Iris pigment epithelial cell (primary cell): ENCODE measurements around the gene SNED1.

ENCODE experiments used
- DNase-seq: peaks from one replicate; pipeline ENCODE4 v3.0.0-alpha.2; 2011; ENCODE audit warnings: low read depth

Gene SNED1

GRCh38 chr2:241006412-241006811 is 8.0 kb downstream of the SNED1 start:
- DNase-seq = no peak

GRCh38 chr2:241007111-241007510 is 8.7 kb downstream of the SNED1 start:
- no peak for DNase-seq

GRCh38 chr2:241007880-241008710 is 9.7 kb downstream of the SNED1 start:
- DNase-seq = no peak

GRCh38 chr2:241008711-241009121 is 10.3 kb downstream of the SNED1 start:
- DNase-seq = no peak

- DNase-seq = no peak
Observed at GRCh38 chr2:241009191-241009590, 10.8 kb downstream of the SNED1 start.

- DNase-seq = peak; percentile 82
Observed at GRCh38 chr2:241009601-241010530, 11.4 kb downstream of the SNED1 start.

- DNase-seq = no peak
Observed at GRCh38 chr2:241010531-241011295, 12.3 kb downstream of the SNED1 start.

- DNase-seq = no peak
Observed at GRCh38 chr2:241011296-241011600, 12.8 kb downstream of the SNED1 start.

- no peak for DNase-seq
Observed at GRCh38 chr2:241011751-241012510, 13.5 kb downstream of the SNED1 start.

- DNase-seq = no peak
Observed at GRCh38 chr2:241014224-241014623, 15.8 kb downstream of the SNED1 start.

- no peak for DNase-seq
Observed at GRCh38 chr2:241014764-241015163, 16.3 kb downstream of the SNED1 start.

- no peak for DNase-seq
Observed at GRCh38 chr2:241015439-241015838, 17.0 kb downstream of the SNED1 start.

GRCh38 chr2:241017228-241017940 is 19.0 kb downstream of the SNED1 start:
- DNase-seq = no peak

GRCh38 chr2:241018051-241018891 is 19.9 kb downstream of the SNED1 start:
- DNase-seq = no peak

GRCh38 chr2:241019441-241020139 is 21.2 kb downstream of the SNED1 start:
- no peak for DNase-seq

- no peak for DNase-seq
Observed at GRCh38 chr2:241020201-241020600, 21.8 kb downstream of the SNED1 start.

GRCh38 chr2:241020629-241021190 is 22.3 kb downstream of the SNED1 start:
- no peak for DNase-seq

GRCh38 chr2:241025639-241026038 is 27.2 kb downstream of the SNED1 start:
- DNase-seq = no peak
